ENCODE data around the gene ARHGAP45.
A peak's percentile ranks its signal among the peaks of the same experiment; 100 is the strongest.

ARHGAP45 gene

GRCh38 chr19:1133471-1133929, 66.5 kb downstream of the ARHGAP45 start:
- no peaks in the 10 kb centered on the region for H3K27me3 ChIP-seq (ENCODE audit: insufficient read depth, low read length)
- H3K4me1 ChIP-seq (ENCODE audit: insufficient read depth, low read length, severe bottlenecking) = peaks cover 53% of the 10 kb centered on the region
- H3K9me2 ChIP-seq (ENCODE audit: low read depth, low read length) = no peaks in the 10 kb centered on the region
- H2AFZ ChIP-seq (ENCODE audit: low read length) = no peak overlapping the region
- H3K27ac ChIP-seq (ENCODE audit: low read depth, low read length, poor library complexity, severe bottlenecking) = peak overlapping the region; percentile 33
- TF ChIP-seq EZH2 (IDR thresholded peaks at IDR 0.05; ENCODE audit: borderline replicate concordance, low read length) = no peak
- TF ChIP-seq, protein P1, sequence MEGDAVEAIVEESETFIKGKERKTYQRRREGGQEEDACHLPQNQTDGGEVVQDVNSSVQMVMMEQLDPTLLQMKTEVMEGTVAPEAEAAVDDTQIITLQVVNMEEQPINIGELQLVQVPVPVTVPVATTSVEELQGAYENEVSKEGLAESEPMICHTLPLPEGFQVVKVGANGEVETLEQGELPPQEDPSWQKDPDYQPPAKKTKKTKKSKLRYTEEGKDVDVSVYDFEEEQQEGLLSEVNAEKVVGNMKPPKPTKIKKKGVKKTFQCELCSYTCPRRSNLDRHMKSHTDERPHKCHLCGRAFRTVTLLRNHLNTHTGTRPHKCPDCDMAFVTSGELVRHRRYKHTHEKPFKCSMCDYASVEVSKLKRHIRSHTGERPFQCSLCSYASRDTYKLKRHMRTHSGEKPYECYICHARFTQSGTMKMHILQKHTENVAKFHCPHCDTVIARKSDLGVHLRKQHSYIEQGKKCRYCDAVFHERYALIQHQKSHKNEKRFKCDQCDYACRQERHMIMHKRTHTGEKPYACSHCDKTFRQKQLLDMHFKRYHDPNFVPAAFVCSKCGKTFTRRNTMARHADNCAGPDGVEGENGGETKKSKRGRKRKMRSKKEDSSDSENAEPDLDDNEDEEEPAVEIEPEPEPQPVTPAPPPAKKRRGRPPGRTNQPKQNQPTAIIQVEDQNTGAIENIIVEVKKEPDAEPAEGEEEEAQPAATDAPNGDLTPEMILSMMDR (IDR thresholded peaks at IDR 0.05; ENCODE audit: low read length) = no peak
- no peaks in the 10 kb centered on the region for H3K79me2 ChIP-seq (ENCODE audit: insufficient read depth, low read length)
- no peaks in the 10 kb centered on the region for H4K20me1 ChIP-seq (ENCODE audit: insufficient read depth, low read length)
- no peaks in the 10 kb centered on the region for H3K9me3 ChIP-seq (ENCODE audit: low read length)
- peak overlapping the region; percentile 50; the same call in 1 of the 2 replicates for H3K9ac ChIP-seq (ENCODE audit: low read length)
- H3K4me3 ChIP-seq (ENCODE audit: low read depth, low read length, poor library complexity, severe bottlenecking) = peak overlapping the region; percentile 55
- no peaks in the 10 kb centered on the region; the same call in 1 of the 2 replicates for H3K36me3 ChIP-seq (ENCODE audit: insufficient read depth, low read length)
- H3K4me2 ChIP-seq (ENCODE audit: low read length) = peak overlapping the region; percentile 80
- no peaks in the 10 kb centered on the region for H3F3A ChIP-seq (ENCODE audit: insufficient read depth, low read length)

DNA sequence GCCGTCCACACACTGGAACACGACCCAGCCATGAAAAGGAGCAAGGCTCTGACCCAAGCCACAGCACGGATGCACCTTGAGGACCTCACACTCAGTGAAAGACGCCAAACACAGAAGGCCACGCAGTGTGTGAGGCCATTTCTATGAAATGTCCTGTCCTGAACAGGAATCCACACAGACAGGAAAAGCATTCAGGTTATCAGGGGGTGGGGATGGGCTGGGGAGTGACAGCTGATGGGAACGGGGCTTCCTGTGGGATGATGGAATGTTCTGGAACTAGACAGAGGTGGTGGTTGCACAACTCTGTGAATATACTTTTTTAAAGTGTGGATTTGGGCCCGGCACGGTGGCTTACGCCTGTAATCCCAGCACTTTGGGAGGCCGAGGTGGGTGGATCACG, 67.5 kb downstream of the ARHGAP45 start:
- H3K9me2 ChIP-seq (ENCODE audit: low read depth, low read length) = no peaks in the 10 kb centered on the region
- TF ChIP-seq, protein P1 (IDR thresholded peaks at IDR 0.05; ENCODE audit: low read length) = no peak
- no peak for TF ChIP-seq EZH2 (IDR thresholded peaks at IDR 0.05; ENCODE audit: borderline replicate concordance, low read length)
- H3K36me3 ChIP-seq (ENCODE audit: insufficient read depth, low read length) = no peaks in the 10 kb centered on the region; the same call in 1 of the 2 replicates
- H2AFZ ChIP-seq (ENCODE audit: low read length) = no peak overlapping the region
- no peaks in the 10 kb centered on the region for H3F3A ChIP-seq (ENCODE audit: insufficient read depth, low read length)
- no peaks in the 10 kb centered on the region for H4K20me1 ChIP-seq (ENCODE audit: insufficient read depth, low read length)
- H3K9ac ChIP-seq (ENCODE audit: low read length) = no peak overlapping the region
- peaks cover 53% of the 10 kb centered on the region for H3K4me1 ChIP-seq (ENCODE audit: insufficient read depth, low read length, severe bottlenecking)
- H3K4me3 ChIP-seq (ENCODE audit: low read depth, low read length, poor library complexity, severe bottlenecking) = no peak overlapping the region
- no peaks in the 10 kb centered on the region for H3K79me2 ChIP-seq (ENCODE audit: insufficient read depth, low read length)
- H3K27ac ChIP-seq (ENCODE audit: low read depth, low read length, poor library complexity, severe bottlenecking) = no peak overlapping the region
- no peaks in the 10 kb centered on the region for H3K9me3 ChIP-seq (ENCODE audit: low read length)
- no peaks in the 10 kb centered on the region for H3K27me3 ChIP-seq (ENCODE audit: insufficient read depth, low read length)
- H3K4me2 ChIP-seq (ENCODE audit: low read length) = no peak overlapping the region; the same call in 1 of the 2 replicates

DNA sequence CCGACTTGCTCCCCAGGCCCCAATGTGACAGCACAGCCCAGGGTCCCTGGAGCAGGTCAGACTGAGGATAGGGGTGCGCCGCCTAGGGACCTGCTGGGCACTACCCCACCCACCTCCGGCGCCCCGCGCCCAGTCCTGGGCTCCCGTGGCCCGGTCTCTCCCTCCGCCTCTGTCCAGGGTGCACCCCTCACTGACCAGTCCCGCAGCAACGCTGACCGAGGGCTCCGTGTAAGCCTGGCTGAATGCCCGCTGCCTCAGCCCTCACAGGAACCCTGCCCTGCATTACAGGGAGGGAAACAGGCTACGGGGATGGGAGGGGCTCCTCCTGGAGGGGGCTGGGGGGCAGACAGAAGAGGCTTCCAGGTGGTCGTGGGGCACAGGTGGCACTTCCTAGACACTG, 68.5 kb downstream of the ARHGAP45 start:
- Histone ChIP-seq H3K9me2 (ENCODE audit: low read depth, low read length) (no peaks in the 10 kb centered on the region), H3K79me2 (ENCODE audit: insufficient read depth, low read length) (no peaks in the 10 kb centered on the region), H2AFZ (ENCODE audit: low read length) (no peak overlapping the region), H3F3A (ENCODE audit: insufficient read depth, low read length) (no peaks in the 10 kb centered on the region), H4K20me1 (ENCODE audit: insufficient read depth, low read length) (no peaks in the 10 kb centered on the region), H3K36me3 (ENCODE audit: insufficient read depth, low read length) (no peaks in the 10 kb centered on the region; the same call in 1 of the 2 replicates), H3K27ac (ENCODE audit: low read depth, low read length, poor library complexity, severe bottlenecking) (peak overlapping the region; percentile 61), H3K27me3 (ENCODE audit: insufficient read depth, low read length) (no peaks in the 10 kb centered on the region), H3K4me1 (ENCODE audit: insufficient read depth, low read length, severe bottlenecking) (peaks cover 57% of the 10 kb centered on the region), H3K9ac (ENCODE audit: low read length) (no peak overlapping the region; the same call in 1 of the 2 replicates), H3K4me3 (ENCODE audit: low read depth, low read length, poor library complexity, severe bottlenecking) (no peak overlapping the region), H3K4me2 (ENCODE audit: low read length) (peak overlapping the region; percentile 44), H3K9me3 (ENCODE audit: low read length) (no peaks in the 10 kb centered on the region)
- TF ChIP-seq EZH2 (IDR thresholded peaks at IDR 0.05; ENCODE audit: borderline replicate concordance, low read length) = no peak
- TF ChIP-seq, protein P1 (IDR thresholded peaks at IDR 0.05; ENCODE audit: low read length) = no peak

Measured in OCI-LY1 (cell line).